ENCODE results near the gene OR2T2.
"Not testable (repeated sequence)": the region's sequence is repeated elsewhere in the genome, so short reads cannot be mapped to it uniquely, and the experiment has no call there.

Gene OR2T2

GRCh38 chr1:248421384-248421783, 24.1 kb upstream of the OR2T2 start:
- DNase-seq, result no peak
- H3K36me3 Mint-ChIP-seq (ENCODE audit: low read depth), result no peaks in the 10 kb centered on the region
- H3K4me1 Mint-ChIP-seq, result no peaks in the 10 kb centered on the region
- H3K27ac Mint-ChIP-seq, result no peak overlapping the region
- no peak overlapping the region for H3K4me3 Mint-ChIP-seq
- H3K27me3 Mint-ChIP-seq (ENCODE audit: low read depth, poor library complexity), result no peaks in the 10 kb centered on the region
- peaks cover 82% of the 10 kb centered on the region for H3K9me3 Mint-ChIP-seq
- TF ChIP-seq, protein P1, sequence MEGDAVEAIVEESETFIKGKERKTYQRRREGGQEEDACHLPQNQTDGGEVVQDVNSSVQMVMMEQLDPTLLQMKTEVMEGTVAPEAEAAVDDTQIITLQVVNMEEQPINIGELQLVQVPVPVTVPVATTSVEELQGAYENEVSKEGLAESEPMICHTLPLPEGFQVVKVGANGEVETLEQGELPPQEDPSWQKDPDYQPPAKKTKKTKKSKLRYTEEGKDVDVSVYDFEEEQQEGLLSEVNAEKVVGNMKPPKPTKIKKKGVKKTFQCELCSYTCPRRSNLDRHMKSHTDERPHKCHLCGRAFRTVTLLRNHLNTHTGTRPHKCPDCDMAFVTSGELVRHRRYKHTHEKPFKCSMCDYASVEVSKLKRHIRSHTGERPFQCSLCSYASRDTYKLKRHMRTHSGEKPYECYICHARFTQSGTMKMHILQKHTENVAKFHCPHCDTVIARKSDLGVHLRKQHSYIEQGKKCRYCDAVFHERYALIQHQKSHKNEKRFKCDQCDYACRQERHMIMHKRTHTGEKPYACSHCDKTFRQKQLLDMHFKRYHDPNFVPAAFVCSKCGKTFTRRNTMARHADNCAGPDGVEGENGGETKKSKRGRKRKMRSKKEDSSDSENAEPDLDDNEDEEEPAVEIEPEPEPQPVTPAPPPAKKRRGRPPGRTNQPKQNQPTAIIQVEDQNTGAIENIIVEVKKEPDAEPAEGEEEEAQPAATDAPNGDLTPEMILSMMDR (IDR thresholded peaks at IDR 0.05), result no peak

DNA sequence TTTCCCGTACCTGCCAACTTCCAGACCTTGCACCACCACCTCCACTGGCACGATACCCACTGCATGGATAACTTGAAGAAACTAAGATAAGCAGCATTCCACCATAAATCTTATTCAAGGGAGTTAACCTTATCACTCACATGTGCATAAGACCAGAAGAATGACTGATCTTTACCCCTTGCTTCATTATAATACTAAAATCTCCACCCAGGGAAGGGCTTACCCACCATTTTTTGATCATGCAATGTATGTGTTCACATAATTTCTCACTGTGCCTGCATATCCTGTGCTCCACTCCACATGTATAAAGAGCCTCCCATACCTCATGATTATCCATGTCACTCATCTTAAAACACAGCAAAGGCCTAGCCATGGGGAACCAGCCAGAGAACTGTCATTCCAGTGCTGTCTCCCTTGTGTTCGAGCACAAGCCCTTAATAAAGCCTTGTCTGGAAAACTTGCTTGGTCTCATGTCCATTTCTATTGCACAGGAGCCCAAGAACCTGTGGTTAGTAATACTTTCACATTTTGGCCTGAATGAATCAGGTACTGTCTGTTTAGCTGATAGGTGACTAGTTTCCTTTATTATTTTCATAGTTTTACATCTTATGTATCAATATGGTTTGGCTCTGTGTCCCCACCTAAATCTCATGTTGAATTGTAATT, 17.8 kb upstream of the OR2T2 start:
- peaks cover 81% of the 10 kb centered on the region for H3K9me3 Mint-ChIP-seq
- not testable (repeated sequence) for H3K27me3 Mint-ChIP-seq (ENCODE audit: low read depth, poor library complexity); H3K4me3 Mint-ChIP-seq; H3K27ac Mint-ChIP-seq; DNase-seq; H3K36me3 Mint-ChIP-seq (ENCODE audit: low read depth); H3K4me1 Mint-ChIP-seq

DNA sequence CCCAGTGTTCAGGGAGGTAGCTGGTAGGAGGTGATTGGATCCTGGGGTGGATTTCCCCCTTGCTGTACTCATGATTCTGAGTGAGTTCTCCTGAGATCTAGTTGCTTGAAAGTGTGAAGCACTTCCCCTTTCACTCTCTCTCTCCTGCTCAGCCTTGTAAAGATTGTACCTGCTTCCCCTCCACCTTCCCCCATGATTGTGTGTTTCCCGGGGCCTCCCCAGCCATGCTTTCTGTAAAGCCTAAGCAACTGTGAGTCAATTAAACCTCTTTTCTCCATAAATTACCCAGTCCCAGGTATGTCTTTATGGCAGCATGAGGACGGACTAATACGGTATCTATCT, 17.3 kb upstream of the OR2T2 start:
- peaks cover 81% of the 10 kb centered on the region for H3K9me3 Mint-ChIP-seq
- not testable (repeated sequence) for H3K36me3 Mint-ChIP-seq (ENCODE audit: low read depth); H3K27me3 Mint-ChIP-seq (ENCODE audit: low read depth, poor library complexity); H3K27ac Mint-ChIP-seq; DNase-seq; H3K4me3 Mint-ChIP-seq; H3K4me1 Mint-ChIP-seq

- peaks cover 65% of the 10 kb centered on the region for H3K9me3 Mint-ChIP-seq
- H3K27me3 Mint-ChIP-seq (ENCODE audit: low read depth, poor library complexity); H3K27ac Mint-ChIP-seq; H3K4me3 Mint-ChIP-seq; H3K36me3 Mint-ChIP-seq (ENCODE audit: low read depth); DNase-seq; H3K4me1 Mint-ChIP-seq: not testable (repeated sequence)
Observed at GRCh38 chr1:248431683-248432082, 13.8 kb upstream of the OR2T2 start.

- not testable (repeated sequence) for H3K4me1 Mint-ChIP-seq; H3K36me3 Mint-ChIP-seq (ENCODE audit: low read depth); DNase-seq; H3K27me3 Mint-ChIP-seq (ENCODE audit: low read depth, poor library complexity); H3K27ac Mint-ChIP-seq; H3K4me3 Mint-ChIP-seq
- peaks cover 60% of the 10 kb centered on the region for H3K9me3 Mint-ChIP-seq
Observed at GRCh38 chr1:248432201-248432600, 13.2 kb upstream of the OR2T2 start.

GRCh38 chr1:248433811-248434415, 11.5 kb upstream of the OR2T2 start:
- not testable (repeated sequence) for H3K36me3 Mint-ChIP-seq (ENCODE audit: low read depth); H3K27me3 Mint-ChIP-seq (ENCODE audit: low read depth, poor library complexity); H3K4me1 Mint-ChIP-seq; DNase-seq; H3K4me3 Mint-ChIP-seq; H3K27ac Mint-ChIP-seq
- H3K9me3 Mint-ChIP-seq, result peaks cover 54% of the 10 kb centered on the region

DNA sequence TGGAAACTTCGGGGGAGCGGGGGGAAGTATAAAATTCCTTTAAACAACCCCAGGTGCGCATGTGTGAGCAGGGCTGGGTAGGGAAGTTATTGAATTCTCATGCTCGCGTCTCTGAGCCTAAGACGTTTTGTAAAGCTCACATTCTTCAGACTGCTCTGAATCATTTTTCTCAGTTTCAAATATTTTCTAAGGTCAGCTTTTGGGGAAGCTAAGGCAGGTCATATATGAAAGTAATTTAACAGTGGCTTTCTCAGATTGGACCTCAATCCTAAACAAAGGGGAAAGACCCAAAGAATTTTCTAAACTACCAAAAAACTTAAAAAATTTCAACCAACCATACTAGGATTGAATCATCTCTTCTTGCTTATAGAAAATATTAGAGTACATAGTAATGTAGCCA, 10.5 kb upstream of the OR2T2 start:
- not testable (repeated sequence) for H3K4me1 Mint-ChIP-seq; H3K36me3 Mint-ChIP-seq (ENCODE audit: low read depth); H3K27ac Mint-ChIP-seq; DNase-seq; H3K4me3 Mint-ChIP-seq; H3K27me3 Mint-ChIP-seq (ENCODE audit: low read depth, poor library complexity)
- H3K9me3 Mint-ChIP-seq, result peaks cover 52% of the 10 kb centered on the region

DNA sequence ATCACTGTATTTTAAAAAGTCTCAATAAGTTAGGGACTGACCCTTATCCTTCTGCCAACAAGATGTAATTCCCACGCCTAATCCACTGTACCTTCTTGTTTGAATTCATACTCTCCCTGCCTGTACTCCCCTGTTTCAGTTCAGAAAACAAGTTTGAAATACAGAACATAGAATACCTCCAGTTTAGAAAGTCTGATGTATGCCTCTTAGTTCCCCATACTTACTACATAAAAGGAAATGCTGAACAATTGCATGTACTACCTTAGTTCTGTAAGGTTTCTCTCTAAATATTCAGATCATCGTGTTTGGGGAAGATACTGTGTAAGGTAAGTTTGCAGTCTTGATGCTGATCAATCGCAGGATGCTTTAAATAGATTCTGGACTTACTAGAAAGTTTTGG, 9.1 kb upstream of the OR2T2 start:
- not testable (repeated sequence) for H3K4me1 Mint-ChIP-seq; H3K4me3 Mint-ChIP-seq; H3K27me3 Mint-ChIP-seq (ENCODE audit: low read depth, poor library complexity); H3K36me3 Mint-ChIP-seq (ENCODE audit: low read depth); DNase-seq; H3K27ac Mint-ChIP-seq
- H3K9me3 Mint-ChIP-seq, result peaks cover 47% of the 10 kb centered on the region

DNA sequence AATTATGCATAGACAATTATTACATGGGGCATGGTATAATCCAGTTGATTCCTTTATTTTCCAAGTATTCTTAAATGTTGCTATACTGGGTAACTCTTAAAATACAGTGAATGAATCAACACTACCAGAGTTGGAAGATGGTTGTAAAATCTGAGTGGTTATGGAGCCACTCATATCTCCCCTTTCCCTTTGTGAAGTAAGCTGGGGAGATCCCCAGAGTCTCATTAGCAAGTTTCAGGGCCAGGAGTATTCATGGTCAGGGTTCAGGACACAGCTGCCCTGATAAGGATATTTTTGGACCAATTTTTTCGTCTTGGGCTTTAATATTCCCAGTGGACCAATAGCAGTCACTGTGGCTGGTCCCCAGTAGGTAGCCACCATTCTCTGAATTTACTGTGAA, 6.8 kb upstream of the OR2T2 start:
- not testable (repeated sequence) for H3K4me3 Mint-ChIP-seq; H3K36me3 Mint-ChIP-seq (ENCODE audit: low read depth); DNase-seq; H3K27me3 Mint-ChIP-seq (ENCODE audit: low read depth, poor library complexity); H3K4me1 Mint-ChIP-seq; H3K27ac Mint-ChIP-seq
- peaks cover 50% of the 10 kb centered on the region for H3K9me3 Mint-ChIP-seq

DNA sequence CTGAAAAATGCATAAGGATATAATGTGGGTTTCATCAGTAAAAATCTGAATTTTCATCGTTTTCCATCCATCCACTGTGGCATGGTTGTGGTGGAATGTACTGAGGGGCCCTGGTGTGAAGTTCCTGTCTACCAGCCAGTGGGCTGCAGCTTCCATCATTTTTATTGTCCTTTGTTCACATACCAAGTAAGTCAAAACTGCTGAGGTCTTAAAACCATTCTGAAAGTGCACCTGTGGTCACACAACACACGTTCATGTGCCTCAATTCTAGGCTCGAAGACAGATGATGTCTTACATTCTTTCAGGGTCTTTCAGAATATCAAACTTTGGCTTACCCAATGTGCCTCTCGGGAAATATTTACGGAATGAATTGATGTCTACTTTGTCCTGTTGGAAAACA, 6.2 kb upstream of the OR2T2 start:
- not testable (repeated sequence) for H3K4me1 Mint-ChIP-seq; H3K4me3 Mint-ChIP-seq; H3K36me3 Mint-ChIP-seq (ENCODE audit: low read depth); H3K27me3 Mint-ChIP-seq (ENCODE audit: low read depth, poor library complexity); DNase-seq; H3K27ac Mint-ChIP-seq
- peaks cover 55% of the 10 kb centered on the region for H3K9me3 Mint-ChIP-seq

DNA sequence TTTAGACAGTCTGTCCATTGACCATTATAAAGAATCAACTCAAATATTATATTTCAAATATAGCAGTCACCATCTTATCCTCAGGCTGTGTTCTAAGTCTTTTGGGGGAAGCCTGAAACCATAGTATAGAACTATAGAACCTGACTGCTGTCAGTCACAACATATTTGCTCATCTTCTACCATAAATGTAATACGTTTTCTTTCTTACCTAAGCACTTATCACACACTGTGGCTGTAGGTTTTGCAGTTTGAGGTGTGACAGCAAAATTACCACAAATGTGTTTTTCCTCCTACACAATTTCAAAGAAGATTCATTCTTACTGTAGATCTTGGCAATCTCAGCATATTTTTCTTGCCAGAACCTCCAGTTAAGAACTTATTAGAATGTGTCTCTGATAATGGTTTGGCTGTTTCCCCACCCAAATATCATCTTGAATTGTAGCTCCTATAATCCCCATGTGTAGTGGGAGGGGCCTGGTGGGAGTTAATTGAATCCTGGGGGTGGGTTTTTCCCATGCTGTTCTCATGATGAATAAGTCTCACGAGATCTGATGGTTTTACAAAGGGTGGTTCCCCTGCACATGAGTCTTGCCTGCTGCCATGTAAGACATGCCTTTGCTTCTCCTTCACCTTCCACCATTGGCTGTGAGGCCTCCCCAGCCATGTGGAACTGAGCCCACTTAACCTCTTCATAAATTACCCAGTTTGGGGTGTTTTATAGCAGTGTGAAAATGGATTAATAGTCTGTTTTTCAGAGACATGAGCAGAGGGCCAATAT, 2.7 kb upstream of the OR2T2 start:
- H3K36me3 Mint-ChIP-seq (ENCODE audit: low read depth); DNase-seq; H3K27me3 Mint-ChIP-seq (ENCODE audit: low read depth, poor library complexity); H3K4me3 Mint-ChIP-seq; H3K27ac Mint-ChIP-seq; H3K4me1 Mint-ChIP-seq: not testable (repeated sequence)
- peaks cover 70% of the 10 kb centered on the region for H3K9me3 Mint-ChIP-seq

GRCh38 chr1:248444603-248445002, 834 bp upstream of the OR2T2 start:
- H3K27ac Mint-ChIP-seq; H3K27me3 Mint-ChIP-seq (ENCODE audit: low read depth, poor library complexity); H3K36me3 Mint-ChIP-seq (ENCODE audit: low read depth); DNase-seq; H3K4me1 Mint-ChIP-seq; H3K4me3 Mint-ChIP-seq: not testable (repeated sequence)
- H3K9me3 Mint-ChIP-seq, result peaks cover 65% of the 10 kb centered on the region

GRCh38 chr1:248448409-248449074, 3.1 kb downstream of the OR2T2 start:
- not testable (repeated sequence) for H3K4me1 Mint-ChIP-seq; H3K4me3 Mint-ChIP-seq; H3K27me3 Mint-ChIP-seq (ENCODE audit: low read depth, poor library complexity); H3K36me3 Mint-ChIP-seq (ENCODE audit: low read depth); H3K27ac Mint-ChIP-seq; DNase-seq
- peaks cover 44% of the 10 kb centered on the region for H3K9me3 Mint-ChIP-seq

All from nephron progenitor cell (in vitro differentiated cells).